NOMO-1 treated with dmso at 0.1 percent for 144 hours (cell line): ENCODE measurements around the gene GSTM4.

Source experiments
- DNase-seq: peaks from one replicate; lab custom pipeline; 2025; ENCODE audit not compliant: unreplicated experiment; lab: John Stamatoyannopoulos, UW

The GSTM4 gene

GRCh38 chr1:109637446-109637845 is 18.5 kb upstream of the GSTM4 start:
- no peak for DNase-seq

- no peak for DNase-seq
These were observed 16.6 kb upstream of the GSTM4 start for GRCh38 chr1:109639063-109639840.

- DNase-seq = no peak
These were observed 16.1 kb upstream of the GSTM4 start for GRCh38 chr1:109639841-109640184.

GRCh38 chr1:109640285-109640865 is 15.5 kb upstream of the GSTM4 start:
- peak; percentile 13 for DNase-seq

GRCh38 chr1:109641078-109641740 is 14.7 kb upstream of the GSTM4 start:
- no peak for DNase-seq

GRCh38 chr1:109641861-109642260 is 14.0 kb upstream of the GSTM4 start:
- DNase-seq = no peak

- DNase-seq = no peak
These were observed 13.3 kb upstream of the GSTM4 start for GRCh38 chr1:109642626-109643025.

- peak; percentile 58 for DNase-seq
These were observed 12.3 kb upstream of the GSTM4 start for GRCh38 chr1:109643385-109644230.

GRCh38 chr1:109644670-109645069 is 11.2 kb upstream of the GSTM4 start:
- DNase-seq = no peak

- DNase-seq = no peak
These were observed 6.4 kb upstream of the GSTM4 start for GRCh38 chr1:109649491-109649914.

GRCh38 chr1:109650609-109651008 is 5.3 kb upstream of the GSTM4 start:
- no peak for DNase-seq

GRCh38 chr1:109652402-109652801 is 3.5 kb upstream of the GSTM4 start:
- no peak for DNase-seq

- no peak for DNase-seq
These were observed 2.6 kb upstream of the GSTM4 start for GRCh38 chr1:109653306-109653705.

- DNase-seq = no peak
These were observed 1.4 kb upstream of the GSTM4 start for GRCh38 chr1:109654519-109654918.

- no peak for DNase-seq
These were observed 1.5 kb downstream of the GSTM4 start for GRCh38 chr1:109657395-109657794.

GRCh38 chr1:109657970-109658369 is 2.1 kb downstream of the GSTM4 start:
- no peak for DNase-seq

- DNase-seq = no peak
These were observed 2.7 kb downstream of the GSTM4 start for GRCh38 chr1:109658533-109659042.

GRCh38 chr1:109659145-109659544 is 3.2 kb downstream of the GSTM4 start:
- DNase-seq = no peak

GRCh38 chr1:109659997-109660690 is 4.2 kb downstream of the GSTM4 start:
- no peak for DNase-seq

- peak; percentile 21 for DNase-seq
These were observed 4.8 kb downstream of the GSTM4 start for GRCh38 chr1:109660691-109661026.

- DNase-seq = no peak
These were observed 5.5 kb downstream of the GSTM4 start for GRCh38 chr1:109661391-109661790.
